ENCODE measurements around the gene ADAM19. TPM values are rescaled to one million over a fixed set of nuclear protein-coding genes. Genes with fewer than 3 reads are reported as not detected.

Gene ADAM19
- total and polyA plus RNA-seq, 2 experiments from 2014 or later: 6.0 to 8.6 TPM

DNA sequence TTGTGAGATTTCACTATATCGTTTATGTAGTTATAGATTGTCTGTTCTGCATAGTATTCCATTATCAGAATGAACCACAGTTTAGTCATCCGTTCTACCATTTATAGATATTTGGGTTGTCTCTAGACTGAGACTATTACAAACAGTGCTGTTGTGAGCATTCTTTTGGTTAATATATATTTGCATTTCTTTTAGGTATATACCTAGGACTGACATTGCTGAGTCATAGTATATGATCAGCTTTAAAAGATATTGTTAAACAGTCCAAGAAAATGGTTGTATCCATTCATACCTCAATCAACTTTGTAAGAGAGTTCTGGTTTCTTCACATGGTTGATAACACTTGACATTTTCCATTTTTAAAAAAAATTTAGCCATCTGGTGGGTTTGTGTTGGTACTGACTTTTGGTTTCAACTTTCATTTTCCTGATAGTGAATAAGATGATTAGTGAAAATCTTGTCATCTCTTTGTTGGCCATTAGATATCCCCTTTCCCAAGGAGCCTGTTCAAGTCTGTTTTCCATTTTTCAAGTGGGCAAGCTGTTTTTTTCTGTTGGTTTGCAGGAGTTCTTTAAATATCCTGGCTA, 22.9 kb upstream of the ADAM19 start:
- no peak for DNase-seq (ENCODE audit: low spot score)
- no peaks in the 10 kb centered on the region for H4K20me1 ChIP-seq (ENCODE audit: insufficient read depth, poor library complexity, severe bottlenecking)
- no peaks in the 10 kb centered on the region for H3K36me3 ChIP-seq (replicated peaks; ENCODE audit: insufficient read depth, low read depth)
- no peak overlapping the region for H3K4me3 ChIP-seq
- H3K4me2 ChIP-seq: no peak overlapping the region
- 95% methylated on average over 2 of the region's 2 CpGs for whole genome bisulfite sequencing (ENCODE audit: low lambda C conversion rate, missing lambda C conversion rate)
- H2AFZ ChIP-seq: no peak overlapping the region
- no peak overlapping the region for H3K27ac ChIP-seq
- no peaks in the 10 kb centered on the region for H3K4me1 ChIP-seq (ENCODE audit: insufficient read depth)
- no peaks in the 10 kb centered on the region for H3K9me3 ChIP-seq (ENCODE audit: low read depth)
- H3K79me2 ChIP-seq: no peaks in the 10 kb centered on the region
- no peaks in the 10 kb centered on the region for H3K9me2 ChIP-seq (replicated peaks; ENCODE audit: insufficient read depth)
- TF ChIP-seq EZH2phosphoT487 (IDR thresholded peaks at IDR 0.05; ENCODE audit: low read depth, severe bottlenecking, unreplicated experiment): no peak
- TF ChIP-seq, protein P1, sequence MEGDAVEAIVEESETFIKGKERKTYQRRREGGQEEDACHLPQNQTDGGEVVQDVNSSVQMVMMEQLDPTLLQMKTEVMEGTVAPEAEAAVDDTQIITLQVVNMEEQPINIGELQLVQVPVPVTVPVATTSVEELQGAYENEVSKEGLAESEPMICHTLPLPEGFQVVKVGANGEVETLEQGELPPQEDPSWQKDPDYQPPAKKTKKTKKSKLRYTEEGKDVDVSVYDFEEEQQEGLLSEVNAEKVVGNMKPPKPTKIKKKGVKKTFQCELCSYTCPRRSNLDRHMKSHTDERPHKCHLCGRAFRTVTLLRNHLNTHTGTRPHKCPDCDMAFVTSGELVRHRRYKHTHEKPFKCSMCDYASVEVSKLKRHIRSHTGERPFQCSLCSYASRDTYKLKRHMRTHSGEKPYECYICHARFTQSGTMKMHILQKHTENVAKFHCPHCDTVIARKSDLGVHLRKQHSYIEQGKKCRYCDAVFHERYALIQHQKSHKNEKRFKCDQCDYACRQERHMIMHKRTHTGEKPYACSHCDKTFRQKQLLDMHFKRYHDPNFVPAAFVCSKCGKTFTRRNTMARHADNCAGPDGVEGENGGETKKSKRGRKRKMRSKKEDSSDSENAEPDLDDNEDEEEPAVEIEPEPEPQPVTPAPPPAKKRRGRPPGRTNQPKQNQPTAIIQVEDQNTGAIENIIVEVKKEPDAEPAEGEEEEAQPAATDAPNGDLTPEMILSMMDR (IDR thresholded peaks at IDR 0.05; ENCODE audit: poor library complexity): no peak
- no peak for TF ChIP-seq EZH2 (IDR thresholded peaks at IDR 0.05; ENCODE audit: borderline replicate concordance)
- no peaks in the 10 kb centered on the region for H3K27me3 ChIP-seq

DNA sequence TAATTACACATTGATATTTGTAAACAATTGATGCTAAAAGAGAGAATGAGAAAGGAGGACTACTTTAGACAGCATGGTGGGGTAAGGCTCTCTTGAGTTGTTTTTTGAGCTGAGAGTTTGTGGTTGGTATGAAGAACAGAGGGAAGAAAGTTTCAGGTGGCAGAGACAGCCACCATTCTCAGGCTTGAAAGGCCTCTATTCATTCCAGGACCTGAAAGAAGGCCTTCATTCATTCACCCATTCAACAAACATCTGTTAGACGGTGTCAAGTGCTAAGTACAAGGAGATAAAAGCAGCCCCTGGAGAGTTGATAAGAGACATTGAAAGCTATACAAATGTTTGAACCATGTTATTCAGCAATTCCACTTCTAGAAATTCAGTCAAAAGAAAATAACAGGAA, 21.7 kb upstream of the ADAM19 start:
- Histone ChIP-seq H3K9me3 (ENCODE audit: low read depth) (no peaks in the 10 kb centered on the region), H3K4me3 (no peak overlapping the region), H4K20me1 (ENCODE audit: insufficient read depth, poor library complexity, severe bottlenecking) (no peaks in the 10 kb centered on the region), H3K4me1 (ENCODE audit: insufficient read depth) (no peaks in the 10 kb centered on the region), H3K4me2 (no peak overlapping the region), H3K9me2 (replicated peaks; ENCODE audit: insufficient read depth) (no peaks in the 10 kb centered on the region), H3K27me3 (no peaks in the 10 kb centered on the region), H3K36me3 (replicated peaks; ENCODE audit: insufficient read depth, low read depth) (no peaks in the 10 kb centered on the region), H3K27ac (no peak overlapping the region), H2AFZ (no peak overlapping the region), H3K79me2 (no peaks in the 10 kb centered on the region)
- TF ChIP-seq EZH2 (IDR thresholded peaks at IDR 0.05; ENCODE audit: borderline replicate concordance): no peak
- no peak for TF ChIP-seq EZH2phosphoT487 (IDR thresholded peaks at IDR 0.05; ENCODE audit: low read depth, severe bottlenecking, unreplicated experiment)
- TF ChIP-seq, protein P1 (IDR thresholded peaks at IDR 0.05; ENCODE audit: poor library complexity): no peak
- WGBS (ENCODE audit: low lambda C conversion rate, missing lambda C conversion rate): 43% methylated on average over 1 of the region's 1 CpG
- no peak for DNase-seq (ENCODE audit: low spot score)

DNA sequence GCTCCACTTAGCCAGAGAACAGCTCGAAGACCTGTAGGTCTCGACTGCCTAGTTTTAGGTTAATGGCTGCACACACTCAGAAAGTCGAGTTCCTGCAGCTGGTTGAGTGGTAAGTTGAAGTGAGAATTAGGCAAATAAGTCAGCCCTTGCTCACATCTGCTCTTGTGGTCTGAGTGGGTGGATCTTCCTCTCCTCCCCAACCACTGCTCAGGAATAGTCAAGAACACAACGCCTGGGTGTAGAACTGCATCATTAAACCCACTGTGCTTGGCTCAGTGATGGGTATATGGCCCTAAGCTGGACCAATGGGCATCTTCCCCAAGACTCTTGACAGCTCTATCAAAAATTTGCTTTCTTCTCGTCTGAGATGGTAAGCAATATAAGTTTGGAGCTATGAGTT, 20.9 kb upstream of the ADAM19 start:
- no peak for DNase-seq (ENCODE audit: low spot score)
- TF ChIP-seq EZH2phosphoT487 (IDR thresholded peaks at IDR 0.05; ENCODE audit: low read depth, severe bottlenecking, unreplicated experiment) (no peak), EZH2 (IDR thresholded peaks at IDR 0.05; ENCODE audit: borderline replicate concordance) (no peak)
- TF ChIP-seq, protein P1 (IDR thresholded peaks at IDR 0.05; ENCODE audit: poor library complexity): no peak
- no peak overlapping the region for H2AFZ ChIP-seq

More for the DNA sequence above, 20.9 kb upstream of the ADAM19 start:
- Histone ChIP-seq H3K4me1 (ENCODE audit: insufficient read depth) (no peaks in the 10 kb centered on the region), H3K4me3 (no peak overlapping the region), H3K27ac (no peak overlapping the region), H3K9me2 (replicated peaks; ENCODE audit: insufficient read depth) (no peaks in the 10 kb centered on the region), H3K27me3 (no peaks in the 10 kb centered on the region), H3K79me2 (no peaks in the 10 kb centered on the region), H3K36me3 (replicated peaks; ENCODE audit: insufficient read depth, low read depth) (no peaks in the 10 kb centered on the region), H4K20me1 (ENCODE audit: insufficient read depth, poor library complexity, severe bottlenecking) (no peaks in the 10 kb centered on the region), H3K9me3 (ENCODE audit: low read depth) (no peaks in the 10 kb centered on the region), H3K4me2 (no peak overlapping the region)
- WGBS (ENCODE audit: low lambda C conversion rate, missing lambda C conversion rate): 95% methylated on average over 5 of the region's 5 CpGs
